Measurements from ENCODE around the gene SLC35D3. TPM values are rescaled to one million over a fixed set of nuclear protein-coding genes. Genes with fewer than 3 reads are reported as not detected.

SLC35D3 gene
- total and polyA plus RNA-seq, 10 of the 15 experiments (the other 5 are each of a cell fraction or from before 2014, with no cell fraction given) = not detected

GRCh38 chr6:136962661-136963060, 40.6 kb downstream of the SLC35D3 start:
- H3K27ac ChIP-seq (ENCODE audit: control insufficient read depth, insufficient read depth) = no peak overlapping the region
- ChIA-PET SMC1A (ENCODE audit: uncharacterized antibody, unreplicated experiment) (interaction anchor here (1.0 to 2.5 kb wide), 2 partner anchors 9 to 46 kb away, joined by 3 to 13 read pairs; no protein-coding TSS in a partner anchor), POLR2A (no interaction called here), RAD21 (ENCODE audit: unreplicated experiment) (no interaction called here), CTCF (interaction anchor here (0.6 to 2.3 kb wide), 2 partner anchors 10 to 453 kb away, joined by 3 to 6 read pairs; no protein-coding TSS in a partner anchor)
- no peaks in the 10 kb centered on the region for H3K4me1 ChIP-seq (ENCODE audit: control insufficient read depth, insufficient read depth, low read length)
- H4K20me1 ChIP-seq (ENCODE audit: control insufficient read depth, insufficient read depth) = no peaks in the 10 kb centered on the region
- BruUV-seq (replicated peaks) = no TSS peak
- no peaks in the 10 kb centered on the region for H3K27me3 ChIP-seq (replicated peaks in 1 of 2; ENCODE audit: control insufficient read depth in 2 of 2, insufficient read depth in 2 of 2, low read length in 1 of 2)
- no peak for DNase-seq (ENCODE audit: low read depth, low spot score)
- no peak for FAIRE-seq
- no peak overlapping the region for H3K4me3 ChIP-seq
- H3K4me2 ChIP-seq (ENCODE audit: control insufficient read depth, insufficient read depth) = no peak overlapping the region
- no peak overlapping the region for H2AFZ ChIP-seq (ENCODE audit: control insufficient read depth, low read depth, low read length)
- no peaks in the 10 kb centered on the region for H3K9me3 ChIP-seq (replicated peaks; ENCODE audit: control insufficient read depth, insufficient read depth, low read length)
- H3K9ac ChIP-seq (ENCODE audit: control insufficient read depth, insufficient read depth, low read length) = no peak overlapping the region
- no peaks in the 10 kb centered on the region for H3K36me3 ChIP-seq (ENCODE audit: control insufficient read depth in 2 of 2, insufficient read depth in 2 of 2, low read length in 1 of 2)
- TF ChIP-seq SMAD5 (IDR thresholded peaks at IDR 0.05; ENCODE audit: low read depth) = no peak
- TF ChIP-seq, protein P1, sequence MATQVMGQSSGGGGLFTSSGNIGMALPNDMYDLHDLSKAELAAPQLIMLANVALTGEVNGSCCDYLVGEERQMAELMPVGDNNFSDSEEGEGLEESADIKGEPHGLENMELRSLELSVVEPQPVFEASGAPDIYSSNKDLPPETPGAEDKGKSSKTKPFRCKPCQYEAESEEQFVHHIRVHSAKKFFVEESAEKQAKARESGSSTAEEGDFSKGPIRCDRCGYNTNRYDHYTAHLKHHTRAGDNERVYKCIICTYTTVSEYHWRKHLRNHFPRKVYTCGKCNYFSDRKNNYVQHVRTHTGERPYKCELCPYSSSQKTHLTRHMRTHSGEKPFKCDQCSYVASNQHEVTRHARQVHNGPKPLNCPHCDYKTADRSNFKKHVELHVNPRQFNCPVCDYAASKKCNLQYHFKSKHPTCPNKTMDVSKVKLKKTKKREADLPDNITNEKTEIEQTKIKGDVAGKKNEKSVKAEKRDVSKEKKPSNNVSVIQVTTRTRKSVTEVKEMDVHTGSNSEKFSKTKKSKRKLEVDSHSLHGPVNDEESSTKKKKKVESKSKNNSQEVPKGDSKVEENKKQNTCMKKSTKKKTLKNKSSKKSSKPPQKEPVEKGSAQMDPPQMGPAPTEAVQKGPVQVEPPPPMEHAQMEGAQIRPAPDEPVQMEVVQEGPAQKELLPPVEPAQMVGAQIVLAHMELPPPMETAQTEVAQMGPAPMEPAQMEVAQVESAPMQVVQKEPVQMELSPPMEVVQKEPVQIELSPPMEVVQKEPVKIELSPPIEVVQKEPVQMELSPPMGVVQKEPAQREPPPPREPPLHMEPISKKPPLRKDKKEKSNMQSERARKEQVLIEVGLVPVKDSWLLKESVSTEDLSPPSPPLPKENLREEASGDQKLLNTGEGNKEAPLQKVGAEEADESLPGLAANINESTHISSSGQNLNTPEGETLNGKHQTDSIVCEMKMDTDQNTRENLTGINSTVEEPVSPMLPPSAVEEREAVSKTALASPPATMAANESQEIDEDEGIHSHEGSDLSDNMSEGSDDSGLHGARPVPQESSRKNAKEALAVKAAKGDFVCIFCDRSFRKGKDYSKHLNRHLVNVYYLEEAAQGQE (IDR thresholded peaks at IDR 0.05; ENCODE audit: low read depth, low read length) = no peak
- TF ChIP-seq TCF3 (IDR thresholded peaks at IDR 0.05; ENCODE audit: borderline replicate concordance, insufficient read depth, low read depth, low read length) = no peak
- TF ChIP-seq HDGF (IDR thresholded peaks at IDR 0.05) = no peak
- TF ChIP-seq NFYA (IDR thresholded peaks at IDR 0.05; ENCODE audit: borderline replicate concordance, low read depth, low read length) = no peak
- no peak for TF ChIP-seq JUND (IDR thresholded peaks at IDR 0.05; ENCODE audit: low read depth, low read length)
- TF ChIP-seq RCOR1 (conservative IDR thresholded peaks at IDR 0.05; ENCODE audit: low read depth, low read length) = no peak
- TF ChIP-seq, protein P2, sequence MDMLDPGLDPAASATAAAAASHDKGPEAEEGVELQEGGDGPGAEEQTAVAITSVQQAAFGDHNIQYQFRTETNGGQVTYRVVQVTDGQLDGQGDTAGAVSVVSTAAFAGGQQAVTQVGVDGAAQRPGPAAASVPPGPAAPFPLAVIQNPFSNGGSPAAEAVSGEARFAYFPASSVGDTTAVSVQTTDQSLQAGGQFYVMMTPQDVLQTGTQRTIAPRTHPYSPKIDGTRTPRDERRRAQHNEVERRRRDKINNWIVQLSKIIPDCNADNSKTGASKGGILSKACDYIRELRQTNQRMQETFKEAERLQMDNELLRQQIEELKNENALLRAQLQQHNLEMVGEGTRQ (IDR thresholded peaks at IDR 0.05; ENCODE audit: borderline replicate concordance, low read depth, low read length) = no peak
- no peak for TF ChIP-seq SMC3 (IDR thresholded peaks at IDR 0.05; ENCODE audit: borderline replicate concordance, low read length)
- TF ChIP-seq SKIL (IDR thresholded peaks at IDR 0.05; ENCODE audit: low read depth, poor library complexity, severe bottlenecking) = no peak
- TF ChIP-seq EP300 (IDR thresholded peaks at IDR 0.05; ENCODE audit: borderline replicate concordance in 1 of 2, control insufficient read depth in 1 of 2, low read depth in 2 of 2, low read length in 2 of 2) = no peak
- TF ChIP-seq ZNF217 (IDR thresholded peaks at IDR 0.05) = no peak
- 28% methylated on average over 4 of the region's 4 CpGs for WGBS (ENCODE audit: insufficient coverage, insufficient replicate concordance, low lambda C conversion rate, missing lambda C conversion rate)
- intact Hi-C loops (cut with micrococcal nuclease; ENCODE audit: unreplicated experiment) (no loop called here), in situ Hi-C loops (cut with MboI) (no loop called here)
- no peaks in the 10 kb centered on the region for H3K79me2 ChIP-seq (ENCODE audit: control insufficient read depth, insufficient read depth, low read length)
- no peak for ATAC-seq

Measured in GM12878 (cell line).